ENCODE data around the gene MAP3K2.

The MAP3K2 gene

DNA sequence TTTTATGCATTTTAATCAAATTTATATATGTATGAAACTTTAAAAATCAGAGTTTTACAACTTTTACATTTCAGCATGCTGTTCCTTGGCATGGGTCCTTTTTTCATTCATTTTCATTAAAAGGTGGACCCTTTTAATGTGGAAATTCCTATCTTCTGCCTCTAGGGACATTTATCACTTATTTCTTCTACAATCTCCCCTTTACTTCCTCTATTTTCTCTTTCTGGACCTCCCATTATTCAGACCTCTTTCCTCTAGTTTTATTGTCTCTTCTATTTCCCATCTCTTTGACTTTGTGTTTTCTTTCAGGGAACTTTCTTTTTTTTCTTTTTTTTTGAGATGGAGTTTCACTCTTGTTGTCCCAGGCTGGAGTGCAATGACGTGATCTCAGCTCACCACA, 36.1 kb upstream of the MAP3K2 start:
- DNase-seq (ENCODE audit: insufficient read length, low spot score) (no peak), FAIRE-seq (no peak)
- TF ChIP-seq, protein P1, sequence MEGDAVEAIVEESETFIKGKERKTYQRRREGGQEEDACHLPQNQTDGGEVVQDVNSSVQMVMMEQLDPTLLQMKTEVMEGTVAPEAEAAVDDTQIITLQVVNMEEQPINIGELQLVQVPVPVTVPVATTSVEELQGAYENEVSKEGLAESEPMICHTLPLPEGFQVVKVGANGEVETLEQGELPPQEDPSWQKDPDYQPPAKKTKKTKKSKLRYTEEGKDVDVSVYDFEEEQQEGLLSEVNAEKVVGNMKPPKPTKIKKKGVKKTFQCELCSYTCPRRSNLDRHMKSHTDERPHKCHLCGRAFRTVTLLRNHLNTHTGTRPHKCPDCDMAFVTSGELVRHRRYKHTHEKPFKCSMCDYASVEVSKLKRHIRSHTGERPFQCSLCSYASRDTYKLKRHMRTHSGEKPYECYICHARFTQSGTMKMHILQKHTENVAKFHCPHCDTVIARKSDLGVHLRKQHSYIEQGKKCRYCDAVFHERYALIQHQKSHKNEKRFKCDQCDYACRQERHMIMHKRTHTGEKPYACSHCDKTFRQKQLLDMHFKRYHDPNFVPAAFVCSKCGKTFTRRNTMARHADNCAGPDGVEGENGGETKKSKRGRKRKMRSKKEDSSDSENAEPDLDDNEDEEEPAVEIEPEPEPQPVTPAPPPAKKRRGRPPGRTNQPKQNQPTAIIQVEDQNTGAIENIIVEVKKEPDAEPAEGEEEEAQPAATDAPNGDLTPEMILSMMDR (IDR thresholded peaks at IDR 0.05; ENCODE audit: insufficient read depth, missing control alignments), result no peak

DNA sequence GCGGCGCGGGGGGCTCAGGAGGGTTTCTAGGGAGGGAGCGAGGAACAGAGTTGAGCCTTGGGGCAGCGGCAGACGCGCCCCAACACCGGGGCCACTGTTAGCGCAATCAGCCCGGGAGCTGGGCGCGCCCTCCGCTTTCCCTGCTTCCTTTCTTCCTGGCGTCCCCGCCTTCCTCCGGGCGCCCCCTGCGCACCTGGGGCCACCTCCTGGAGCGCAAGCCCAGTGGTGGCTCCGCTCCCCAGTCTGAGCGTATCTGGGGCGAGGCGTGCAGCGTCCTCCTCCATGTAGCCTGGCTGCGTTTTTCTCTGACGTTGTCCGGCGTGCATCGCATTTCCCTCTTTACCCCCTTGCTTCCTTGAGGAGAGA, 35.7 kb upstream of the MAP3K2 start:
- DNase-seq (ENCODE audit: insufficient read length, low spot score) (no peak), FAIRE-seq (no peak)
- TF ChIP-seq, protein P1 (IDR thresholded peaks at IDR 0.05; ENCODE audit: insufficient read depth, missing control alignments), result no peak

DNA sequence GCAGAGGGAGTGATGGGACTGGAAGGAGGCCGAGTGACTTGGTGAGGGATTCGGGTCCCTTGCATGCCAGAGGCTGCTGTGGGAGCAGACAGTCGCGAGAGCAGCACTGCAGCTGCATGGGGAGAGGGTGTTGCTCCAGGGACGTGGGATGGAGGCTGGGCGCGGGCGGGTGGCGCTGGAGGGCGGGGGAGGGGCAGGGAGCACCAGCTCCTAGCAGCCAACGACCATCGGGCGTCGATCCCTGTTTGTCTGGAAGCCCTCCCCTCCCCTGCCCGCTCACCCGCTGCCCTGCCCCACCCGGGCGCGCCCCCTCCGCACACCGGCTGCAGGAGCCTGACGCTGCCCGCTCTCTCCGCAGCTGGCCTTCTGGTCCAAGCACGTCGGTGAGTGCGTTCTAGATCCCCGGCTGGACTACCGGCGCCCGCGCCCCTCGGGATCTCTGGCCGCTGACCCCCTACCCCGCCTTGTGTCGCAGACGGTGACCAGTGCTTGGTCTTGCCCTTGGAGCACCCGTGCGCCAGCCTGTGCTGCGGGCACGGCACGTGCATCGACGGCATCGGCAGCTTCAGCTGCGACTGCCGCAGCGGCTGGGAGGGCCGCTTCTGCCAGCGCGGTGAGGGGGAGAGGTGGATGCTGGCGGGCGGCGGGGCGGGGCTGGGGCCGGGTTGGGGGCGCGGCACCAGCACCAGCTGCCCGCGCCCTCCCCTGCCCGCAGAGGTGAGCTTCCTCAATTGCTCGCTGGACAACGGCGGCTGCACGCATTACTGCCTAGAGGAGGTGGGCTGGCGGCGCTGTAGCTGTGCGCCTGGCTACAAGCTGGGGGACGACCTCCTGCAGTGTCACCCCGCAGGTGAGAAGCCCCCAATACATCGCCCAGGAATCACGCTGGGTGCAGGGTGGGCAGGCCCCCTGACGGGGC, 35.0 kb upstream of the MAP3K2 start:
- TF ChIP-seq, protein P1 (IDR thresholded peaks at IDR 0.05; ENCODE audit: insufficient read depth, missing control alignments), result no peak
- FAIRE-seq (no peak), DNase-seq (ENCODE audit: insufficient read length, low spot score) (no peak)

DNA sequence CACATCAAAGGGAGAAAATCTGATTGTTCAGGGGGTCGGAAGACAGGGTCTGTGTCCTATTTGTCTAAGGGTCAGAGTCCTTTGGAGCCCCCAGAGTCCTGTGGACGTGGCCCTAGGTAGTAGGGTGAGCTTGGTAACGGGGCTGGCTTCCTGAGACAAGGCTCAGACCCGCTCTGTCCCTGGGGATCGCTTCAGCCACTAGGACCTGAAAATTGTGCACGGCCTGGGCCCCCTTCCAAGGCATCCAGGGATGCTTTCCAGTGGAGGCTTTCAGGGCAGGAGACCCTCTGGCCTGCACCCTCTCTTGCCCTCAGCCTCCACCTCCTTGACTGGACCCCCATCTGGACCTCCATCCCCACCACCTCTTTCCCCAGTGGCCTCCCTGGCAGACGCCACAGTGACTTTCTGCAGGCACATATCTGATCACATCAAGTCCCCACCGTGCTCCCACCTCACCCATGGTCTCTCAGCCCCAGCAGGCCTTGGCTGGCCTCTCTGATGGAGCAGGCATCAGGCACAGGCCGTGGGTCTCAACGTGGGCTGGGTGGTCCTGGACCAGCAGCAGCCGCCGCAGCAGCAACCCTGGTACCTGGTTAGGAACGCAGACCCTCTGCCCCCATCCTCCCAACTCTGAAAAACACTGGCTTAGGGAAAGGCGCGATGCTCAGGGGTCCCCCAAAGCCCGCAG, 34.2 kb upstream of the MAP3K2 start:
- DNase-seq (ENCODE audit: insufficient read length, low spot score), result no peak
- FAIRE-seq, result no peak
- TF ChIP-seq, protein P1 (IDR thresholded peaks at IDR 0.05; ENCODE audit: insufficient read depth, missing control alignments), result no peak

DNA sequence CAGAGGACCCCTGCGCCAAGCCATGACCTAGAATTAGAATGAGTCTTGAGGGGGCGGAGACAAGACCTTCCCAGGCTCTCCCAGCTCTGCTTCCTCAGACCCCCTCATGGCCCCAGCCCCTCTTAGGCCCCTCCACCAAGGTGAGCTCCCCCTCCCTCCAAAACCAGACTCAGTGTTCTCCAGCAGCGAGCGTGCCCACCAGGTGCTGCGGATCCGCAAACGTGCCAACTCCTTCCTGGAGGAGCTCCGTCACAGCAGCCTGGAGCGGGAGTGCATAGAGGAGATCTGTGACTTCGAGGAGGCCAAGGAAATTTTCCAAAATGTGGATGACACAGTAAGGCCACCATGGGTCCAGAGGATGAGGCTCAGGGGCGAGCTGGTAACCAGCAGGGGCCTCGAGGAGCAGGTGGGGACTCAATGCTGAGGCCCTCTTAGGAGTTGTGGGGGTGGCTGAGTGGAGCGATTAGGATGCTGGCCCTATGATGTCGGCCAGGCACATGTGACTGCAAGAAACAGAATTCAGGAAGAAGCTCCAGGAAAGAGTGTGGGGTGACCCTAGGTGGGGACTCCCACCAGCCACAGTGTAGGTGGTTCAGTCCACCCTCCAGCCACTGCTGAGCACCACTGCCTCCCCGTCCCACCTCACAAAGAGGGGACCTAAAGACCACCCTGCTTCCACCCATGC, 33.5 kb upstream of the MAP3K2 start:
- DNase-seq (ENCODE audit: insufficient read length, low spot score) (no peak), FAIRE-seq (no peak)
- TF ChIP-seq, protein P1 (IDR thresholded peaks at IDR 0.05; ENCODE audit: insufficient read depth, missing control alignments), result no peak

DNA sequence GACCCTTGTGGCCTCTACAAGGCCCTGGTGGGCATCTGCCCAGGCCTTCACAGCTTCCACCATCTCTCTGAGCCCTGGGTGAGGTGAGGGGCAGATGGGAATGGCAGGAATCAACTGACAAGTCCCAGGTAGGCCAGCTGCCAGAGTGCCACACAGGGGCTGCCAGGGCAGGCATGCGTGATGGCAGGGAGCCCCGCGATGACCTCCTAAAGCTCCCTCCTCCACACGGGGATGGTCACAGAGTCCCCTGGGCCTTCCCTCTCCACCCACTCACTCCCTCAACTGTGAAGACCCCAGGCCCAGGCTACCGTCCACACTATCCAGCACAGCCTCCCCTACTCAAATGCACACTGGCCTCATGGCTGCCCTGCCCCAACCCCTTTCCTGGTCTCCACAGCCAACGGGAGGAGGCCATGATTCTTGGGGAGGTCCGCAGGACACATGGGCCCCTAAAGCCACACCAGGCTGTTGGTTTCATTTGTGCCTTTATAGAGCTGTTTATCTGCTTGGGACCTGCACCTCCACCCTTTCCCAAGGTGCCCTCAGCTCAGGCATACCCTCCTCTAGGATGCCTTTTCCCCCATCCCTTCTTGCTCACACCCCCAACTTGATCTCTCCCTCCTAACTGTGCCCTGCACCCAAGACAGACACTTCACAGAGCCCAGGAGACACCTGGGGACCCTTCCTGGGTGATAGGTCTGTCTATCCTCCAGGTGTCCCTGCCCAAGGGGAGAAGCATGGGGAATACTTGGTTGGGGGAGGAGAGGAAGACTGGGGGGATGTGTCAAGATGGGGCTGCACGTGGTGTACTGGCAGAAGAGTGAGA, 32.5 kb upstream of the MAP3K2 start:
- DNase-seq (ENCODE audit: insufficient read length, low spot score), result no peak
- FAIRE-seq, result no peak

More for the DNA sequence above, 32.5 kb upstream of the MAP3K2 start:
- TF ChIP-seq, protein P1 (IDR thresholded peaks at IDR 0.05; ENCODE audit: insufficient read depth, missing control alignments), result no peak
